H1 (cell line): ENCODE data around the gene TNFRSF13B. TPM values are rescaled to one million over a fixed set of nuclear protein-coding genes. Genes with fewer than 3 reads are reported as not detected.

Source experiments
- CHD7 ChIP-seq: fragments of 300-600 bp; sonication (generic); IDR thresholded peaks from 2 replicates; pipeline ENCODE4 v1.7.1; 2012; ENCODE audit warnings: low read length, moderate library complexity, mild to moderate bottlenecking, inconsistent platforms; ENCODE audit not compliant: insufficient replicate concordance
- FOSL1 ChIP-seq: IDR thresholded peaks from 2 replicates; pipeline ENCODE4 v1.6.1; 2011; ENCODE audit warnings: mild to moderate bottlenecking, low read depth, low read length, moderate library complexity; ENCODE audit not compliant: insufficient read depth
- HDAC6 ChIP-seq: IDR thresholded peaks from one replicate; pipeline ENCODE4 v1.7.1; 2012; ENCODE audit warnings: low read depth, mild to moderate bottlenecking, inconsistent platforms, low read length, moderate library complexity
- JUND ChIP-seq: IDR thresholded peaks from 2 replicates; pipeline ENCODE4 v1.6.1; 2011; ENCODE audit warnings: mild to moderate bottlenecking, improper control_type of control experiment, low read length
- KDM4A ChIP-seq: IDR thresholded peaks from one replicate; pipeline ENCODE4 v1.7.1; 2012; ENCODE audit warnings: low read depth, mild to moderate bottlenecking, moderate library complexity, low read length, inconsistent platforms; ENCODE audit not compliant: severe bottlenecking
- MAFK ChIP-seq: IDR thresholded peaks from 2 replicates; pipeline ENCODE4 v1.6.1; 2012; ENCODE audit warnings: low read depth, mild to moderate bottlenecking, improper control_type of control experiment, low read length
- NANOG ChIP-seq: IDR thresholded peaks from 2 replicates; pipeline ENCODE4 v1.6.1; 2011; ENCODE audit warnings: low read length, low read depth, mild to moderate bottlenecking, inconsistent platforms; ENCODE audit not compliant: insufficient read depth, poor library complexity, severe bottlenecking
- RFX5 ChIP-seq: IDR thresholded peaks from 2 replicates; pipeline ENCODE4 v1.6.1; 2011; ENCODE audit warnings: low read depth, low read length, improper control_type of control experiment, borderline replicate concordance
- SAP30 ChIP-seq: fragments of 300-600 bp; sonication (generic); IDR thresholded peaks from 2 replicates; pipeline ENCODE4 v1.7.1; 2012; ENCODE audit warnings: low read length, moderate library complexity, mild to moderate bottlenecking, inconsistent platforms; ENCODE audit not compliant: insufficient read depth, insufficient replicate concordance
- TAF7 ChIP-seq: optimal IDR thresholded peaks from 2 replicates; pipeline ENCODE3; 2011; ENCODE audit warnings: low read depth, mild to moderate bottlenecking, inconsistent platforms, low read length, moderate library complexity, borderline replicate concordance
- TCF12 ChIP-seq: IDR thresholded peaks from 2 replicates; pipeline ENCODE4 v1.6.1; 2011; ENCODE audit warnings: low read depth, mild to moderate bottlenecking, low read length
- polyA plus RNA-seq, 7 experiments: library from polyadenylated mRNA; depleted of rRNA in 3 of 7; stranded (reverse) in 5 of 7; unstranded in 2 of 7; fragments of >200 nt in 5 of 7; fragments of 200-250 nt in 2 of 7; gene quantifications; 1 replicate in 5 of 7; 2 replicates in 1 of 7; 4 replicates in 1 of 7; pipeline versions ENCODE4 v1.2.1 to v1.2.3, GENCODE V29; 2011 to 2013; ENCODE audit warnings: missing spikeins in 2 of 7, mixed read lengths in 2 of 7
- total RNA-seq: library from RNA; stranded (reverse); fragmentation: NEBNext Ultra II Directional; extraction: Animal tissue kit (Norgen Biotek cat#: 25700); gene quantifications from 2 replicates; pipeline ENCODE4 v1.2.1, GENCODE V29; 2021

Gene TNFRSF13B
- total and polyA plus RNA-seq, 2 of the 8 experiments (the other 6 are each of a cell fraction or from before 2014, with no cell fraction given), result not detected

GRCh38 chr17:16925461-16926060 is 46.4 kb downstream of the TNFRSF13B start (continued):
- TF ChIP-seq CHD7, result no peak
- no peak for TF ChIP-seq HDAC6
- TF ChIP-seq RFX5, result no peak
- TF ChIP-seq SAP30, result no peak
- TF ChIP-seq TCF12, result no peak
- TF ChIP-seq FOSL1, result no peak
- no peak for TF ChIP-seq JUND
- no peak for TF ChIP-seq MAFK
- no peak for TF ChIP-seq KDM4A
- no peak for TF ChIP-seq TAF7
- no peak for TF ChIP-seq NANOG
